HG03571 (cell line): ENCODE results near the gene IL23A.
"Not testable (repeated sequence)": the region's sequence is repeated elsewhere in the genome, so short reads cannot be mapped to it uniquely, and the experiment has no call there.

Experiments used
- ATAC-seq: cut with Tn5 transposase; IDR thresholded peaks from one replicate; pipeline ENCODE4 v1.9.1; 2021; ENCODE audit not compliant: unreplicated experiment

The IL23A gene

GRCh38 chr12:56324206-56324605 lies 14.5 kb upstream of the IL23A start:
- ATAC-seq, result no peak

- no peak for ATAC-seq
Measured at GRCh38 chr12:56326126-56326525, 12.6 kb upstream of the IL23A start.

GRCh38 chr12:56326533-56326932 lies 12.2 kb upstream of the IL23A start:
- ATAC-seq, result no peak

- no peak for ATAC-seq
Measured at GRCh38 chr12:56330936-56331490, 7.7 kb upstream of the IL23A start.

GRCh38 chr12:56332512-56333196 lies 6.0 kb upstream of the IL23A start:
- ATAC-seq, result no peak

GRCh38 chr12:56333197-56333678 lies 5.4 kb upstream of the IL23A start:
- ATAC-seq, result no peak

GRCh38 chr12:56333679-56334489 lies 4.8 kb upstream of the IL23A start, which contains the start of gene PAN2:
Gene PAN2 (minus strand): TSS chr12:56334000. CDS start chr12:56333094, 906 bp downstream.
- ATAC-seq, result peak; percentile 96

- no peak for ATAC-seq
Measured at GRCh38 chr12:56334490-56334793, 4.2 kb upstream of the IL23A start.

- ATAC-seq, result not testable (repeated sequence)
Measured at GRCh38 chr12:56335527-56335926, 3.2 kb upstream of the IL23A start.

GRCh38 chr12:56336361-56337167 lies 2.1 kb upstream of the IL23A start:
- no peak for ATAC-seq

GRCh38 chr12:56337753-56338251 lies 882 bp upstream of the IL23A start:
- no peak for ATAC-seq

- ATAC-seq, result no peak
Measured at GRCh38 chr12:56339158-56339422, 406 bp downstream of the IL23A start.

GRCh38 chr12:56341616-56342015 lies 2.9 kb downstream of the IL23A start:
- no peak for ATAC-seq

GRCh38 chr12:56342290-56342689 lies 3.6 kb downstream of the IL23A start:
- ATAC-seq, result not testable (repeated sequence)

- no peak for ATAC-seq
Measured at GRCh38 chr12:56346675-56347074, 8.0 kb downstream of the IL23A start.

- not testable (repeated sequence) for ATAC-seq
Measured at GRCh38 chr12:56347255-56347654, 8.6 kb downstream of the IL23A start.

- ATAC-seq, result no peak
Measured at GRCh38 chr12:56348776-56349175, 10.1 kb downstream of the IL23A start.

GRCh38 chr12:56350662-56351061 lies 12.0 kb downstream of the IL23A start:
- ATAC-seq, result no peak

- no peak for ATAC-seq
Measured at GRCh38 chr12:56351325-56351724, 12.6 kb downstream of the IL23A start.

- no peak for ATAC-seq
Measured at GRCh38 chr12:56358836-56359532, 20.3 kb downstream of the IL23A start.
